HFFc6 (cell line): ENCODE measurements around the gene RPH3AL. TPM values are rescaled to one million over a fixed set of nuclear protein-coding genes. Genes with fewer than 3 reads are reported as not detected.

Experiments used
- DNase-seq: peaks from one replicate; pipeline ENCODE4 v3.0.0-alpha.2; 2018
- H3K27ac Mint-ChIP-seq: 2 replicates; pipeline ENCODE4 v1.8.0; 2020; ENCODE audit warnings: mild to moderate bottlenecking, mixed read lengths
- H3K27me3 Mint-ChIP-seq: 2 replicates; pipeline ENCODE4 v1.8.0; 2021; ENCODE audit warnings: mild to moderate bottlenecking, moderate library complexity, mixed read lengths; ENCODE audit not compliant: insufficient read depth
- H3K36me3 Mint-ChIP-seq: 2 replicates; pipeline ENCODE4 v1.8.0; 2021; ENCODE audit warnings: low read depth, mixed read lengths
- H3K4me1 Mint-ChIP-seq: 2 replicates; pipeline ENCODE4 v1.8.0; 2020; ENCODE audit warnings: low read depth, mixed read lengths
- H3K4me3 Mint-ChIP-seq: 2 replicates; pipeline ENCODE4 v1.8.0; 2020; ENCODE audit warnings: mild to moderate bottlenecking, moderate library complexity, mixed read lengths
- H3K9me3 Mint-ChIP-seq: 2 replicates; pipeline ENCODE4 v1.8.0; 2020; ENCODE audit warnings: mild to moderate bottlenecking, mixed read lengths
- total RNA-seq, 6 experiments: library from RNA; stranded (reverse); fragmentation: NEBNext Ultra II Directional; extraction: Animal tissue kit (Norgen Biotek cat#: 25700); gene quantifications; 2 replicates in 1 of 6; 3 replicates in 5 of 6; pipeline ENCODE4 v1.2.3, GENCODE V29; 2021
- TF ChIP-seq, protein P1 (sequence below): fragments of 200-600 bp; sonication (generic); IDR thresholded peaks from 2 replicates; pipeline ENCODE4 v1.5.0; 2021; ENCODE audit warnings: antibody characterized with exemption, mild to moderate bottlenecking

RPH3AL gene
- total RNA-seq, 6 experiments from 2014 or later = 1.4 to 2.4 (median 2.0) TPM

DNA sequence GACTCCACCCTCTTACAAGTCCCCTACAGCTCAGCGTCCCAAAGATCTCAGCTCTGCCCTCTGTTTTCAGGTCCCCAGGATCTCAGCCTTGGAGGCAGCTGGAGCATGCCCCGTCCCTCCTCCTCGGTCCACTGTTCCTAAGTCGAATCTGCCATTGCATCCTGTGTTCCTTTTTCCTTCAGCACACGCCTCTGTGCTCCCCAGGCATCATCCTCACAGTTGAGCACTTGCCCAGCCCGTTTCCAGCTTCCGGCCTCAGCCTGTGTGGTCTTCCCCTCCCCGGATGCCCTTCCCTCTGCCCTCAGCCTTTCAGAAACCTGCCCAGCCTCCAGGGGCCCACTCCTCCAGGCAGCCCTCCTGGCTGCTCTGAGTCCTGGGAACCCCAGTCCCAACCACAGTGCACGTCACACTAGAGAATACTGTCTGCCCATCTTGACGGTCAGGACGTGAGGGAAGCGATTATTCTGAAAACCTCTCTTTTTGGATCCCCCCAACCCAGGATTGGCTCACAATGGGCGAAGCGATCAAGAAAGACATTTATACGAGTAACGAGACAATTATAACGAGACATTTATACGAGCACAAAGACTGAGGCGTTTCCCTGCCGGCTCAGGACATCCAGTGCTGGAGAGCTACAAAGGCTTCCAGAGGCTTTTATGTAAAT is 41.4 kb downstream of the RPH3AL start:
- no peak overlapping the region for H3K27ac Mint-ChIP-seq
- no peaks in the 10 kb centered on the region for H3K4me1 Mint-ChIP-seq

DNA sequence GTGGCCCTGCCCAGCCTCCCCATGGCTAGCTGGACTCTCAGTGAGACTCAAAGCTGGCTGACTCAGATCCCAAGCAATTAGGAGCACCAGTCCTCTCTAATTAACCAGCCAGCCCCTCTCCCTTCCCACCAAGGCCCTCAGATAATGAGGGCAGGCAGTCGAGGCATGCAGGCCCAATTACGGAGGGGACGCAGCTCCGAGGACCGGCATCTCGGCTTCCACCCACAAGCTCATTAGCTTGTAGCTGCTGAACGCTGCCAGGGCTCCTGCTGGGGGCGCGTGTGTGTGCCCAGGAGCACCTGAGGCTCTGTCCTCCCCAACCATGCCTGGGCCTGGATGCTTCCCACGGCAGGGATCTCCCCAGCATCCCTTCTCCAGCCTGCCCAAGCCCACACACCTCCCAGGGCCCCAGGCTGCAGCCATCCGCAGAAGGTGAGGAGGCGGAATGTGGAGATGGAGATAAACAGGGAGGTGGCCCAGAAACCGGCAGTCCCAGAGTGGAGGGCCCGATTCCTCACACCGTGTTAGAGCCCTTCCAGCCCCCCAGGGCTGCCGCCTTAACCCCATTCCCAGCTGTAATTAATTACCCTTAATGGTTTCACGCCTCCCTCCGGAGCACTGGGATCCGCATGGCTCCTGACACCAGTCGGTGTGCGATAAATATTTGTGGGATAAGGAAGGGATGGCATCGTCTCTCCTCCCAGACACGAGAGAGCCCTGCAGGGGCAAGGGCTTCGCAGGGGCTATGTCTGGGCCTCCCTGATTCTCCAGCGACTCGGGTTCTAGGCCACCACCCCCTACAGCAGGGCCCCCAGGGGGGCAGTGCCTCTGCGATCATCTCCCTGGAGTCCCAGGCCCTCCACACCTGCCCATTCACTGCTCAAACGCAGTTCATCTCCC is 42.2 kb downstream of the RPH3AL start:
- Mint-ChIP-seq H3K4me3 (no peak overlapping the region), H3K36me3 (no peaks in the 10 kb centered on the region; the same call in 1 of the 2 replicates), H3K9me3 (peaks cover 8% of the 10 kb centered on the region), H3K27me3 (peaks cover 27% of the 10 kb centered on the region), H3K4me1 (no peaks in the 10 kb centered on the region), H3K27ac (no peak overlapping the region)
- TF ChIP-seq, protein P1, sequence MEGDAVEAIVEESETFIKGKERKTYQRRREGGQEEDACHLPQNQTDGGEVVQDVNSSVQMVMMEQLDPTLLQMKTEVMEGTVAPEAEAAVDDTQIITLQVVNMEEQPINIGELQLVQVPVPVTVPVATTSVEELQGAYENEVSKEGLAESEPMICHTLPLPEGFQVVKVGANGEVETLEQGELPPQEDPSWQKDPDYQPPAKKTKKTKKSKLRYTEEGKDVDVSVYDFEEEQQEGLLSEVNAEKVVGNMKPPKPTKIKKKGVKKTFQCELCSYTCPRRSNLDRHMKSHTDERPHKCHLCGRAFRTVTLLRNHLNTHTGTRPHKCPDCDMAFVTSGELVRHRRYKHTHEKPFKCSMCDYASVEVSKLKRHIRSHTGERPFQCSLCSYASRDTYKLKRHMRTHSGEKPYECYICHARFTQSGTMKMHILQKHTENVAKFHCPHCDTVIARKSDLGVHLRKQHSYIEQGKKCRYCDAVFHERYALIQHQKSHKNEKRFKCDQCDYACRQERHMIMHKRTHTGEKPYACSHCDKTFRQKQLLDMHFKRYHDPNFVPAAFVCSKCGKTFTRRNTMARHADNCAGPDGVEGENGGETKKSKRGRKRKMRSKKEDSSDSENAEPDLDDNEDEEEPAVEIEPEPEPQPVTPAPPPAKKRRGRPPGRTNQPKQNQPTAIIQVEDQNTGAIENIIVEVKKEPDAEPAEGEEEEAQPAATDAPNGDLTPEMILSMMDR = no peak
- no peak for DNase-seq

More for the DNA sequence above, 41.4 kb downstream of the RPH3AL start:
- TF ChIP-seq, protein P1 = no peak
- Mint-ChIP-seq H3K36me3 (no peaks in the 10 kb centered on the region; the same call in 1 of the 2 replicates), H3K27me3 (peaks cover 24% of the 10 kb centered on the region), H3K9me3 (peaks cover 17% of the 10 kb centered on the region), H3K4me3 (no peak overlapping the region)
- no peak for DNase-seq

DNA sequence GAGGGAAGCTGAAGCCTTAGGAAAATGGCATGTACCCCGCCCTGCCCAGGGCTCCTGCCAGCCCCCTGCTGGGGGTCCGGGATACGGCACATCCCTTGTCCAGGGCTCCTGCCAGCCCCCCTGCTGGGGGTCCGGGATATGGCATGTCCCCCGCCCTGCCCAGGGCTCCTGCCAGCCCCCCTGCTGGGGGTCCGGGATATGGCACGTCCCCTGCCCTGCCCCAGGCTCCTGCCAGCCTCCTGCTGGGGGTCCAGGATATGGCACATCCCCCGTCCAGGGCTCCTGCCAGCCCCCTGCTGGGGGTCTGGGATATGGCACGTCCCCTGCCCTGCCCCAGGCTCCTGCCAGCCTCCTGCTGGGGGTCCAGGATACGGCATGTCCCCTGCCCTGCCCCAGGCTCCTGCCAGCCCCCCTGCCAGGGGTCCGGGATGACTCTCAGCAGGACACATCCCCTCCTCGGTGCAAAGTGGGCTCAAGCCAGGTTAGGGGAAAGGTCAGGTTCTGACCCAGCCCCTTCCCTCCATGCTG is 43.2 kb downstream of the RPH3AL start:
- Mint-ChIP-seq H3K9me3 (peaks cover under 1% of the 10 kb centered on the region; the same call in 1 of the 2 replicates), H3K27me3 (peaks cover 27% of the 10 kb centered on the region), H3K36me3 (no peaks in the 10 kb centered on the region), H3K27ac (no peak overlapping the region), H3K4me3 (no peak overlapping the region), H3K4me1 (no peaks in the 10 kb centered on the region)
- DNase-seq = no peak
- TF ChIP-seq, protein P1 = peak; percentile 80

DNA sequence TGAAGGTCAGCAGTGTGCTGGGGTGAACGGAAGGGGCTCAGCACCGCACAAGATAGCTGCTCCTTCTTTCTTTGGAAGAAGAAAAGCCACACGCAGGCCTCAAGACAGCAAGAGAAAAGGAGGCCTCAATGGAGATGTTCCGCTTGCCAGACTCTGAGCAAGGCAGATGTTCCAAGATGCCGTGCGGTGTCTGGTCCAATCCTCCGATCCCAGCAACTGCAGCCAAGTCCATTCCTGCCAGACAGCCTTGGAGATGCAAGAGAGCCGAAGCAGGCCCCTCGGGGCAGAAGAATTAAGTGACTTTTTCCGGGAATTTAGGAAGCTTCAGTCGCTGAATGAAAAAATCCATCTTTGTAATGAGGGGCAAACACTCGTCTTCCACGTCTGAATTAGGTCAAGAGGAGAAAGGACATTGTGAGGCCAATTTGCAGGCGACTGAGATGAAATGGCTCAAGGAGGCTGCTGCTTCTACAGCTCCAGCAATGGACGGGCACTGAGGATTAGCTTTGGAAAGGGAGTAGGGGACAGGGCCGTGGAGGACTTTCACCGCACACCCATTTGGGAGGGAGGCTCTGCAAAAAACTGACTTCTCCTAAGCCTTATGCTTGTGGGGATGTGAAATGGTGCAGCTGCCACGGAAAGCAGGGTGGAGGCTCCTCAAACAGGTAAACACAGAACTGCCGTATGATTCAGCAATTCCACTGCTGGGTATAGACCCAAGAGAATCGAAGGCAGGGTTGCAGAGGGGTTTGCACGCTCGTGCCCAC is 44.7 kb downstream of the RPH3AL start:
- Mint-ChIP-seq H3K36me3 (no peaks in the 10 kb centered on the region), H3K4me3 (no peak overlapping the region), H3K27ac (no peak overlapping the region), H3K4me1 (no peaks in the 10 kb centered on the region), H3K9me3 (no peaks in the 10 kb centered on the region), H3K27me3 (peaks cover 24% of the 10 kb centered on the region)
- DNase-seq = no peak
- TF ChIP-seq, protein P1 = no peak

DNA sequence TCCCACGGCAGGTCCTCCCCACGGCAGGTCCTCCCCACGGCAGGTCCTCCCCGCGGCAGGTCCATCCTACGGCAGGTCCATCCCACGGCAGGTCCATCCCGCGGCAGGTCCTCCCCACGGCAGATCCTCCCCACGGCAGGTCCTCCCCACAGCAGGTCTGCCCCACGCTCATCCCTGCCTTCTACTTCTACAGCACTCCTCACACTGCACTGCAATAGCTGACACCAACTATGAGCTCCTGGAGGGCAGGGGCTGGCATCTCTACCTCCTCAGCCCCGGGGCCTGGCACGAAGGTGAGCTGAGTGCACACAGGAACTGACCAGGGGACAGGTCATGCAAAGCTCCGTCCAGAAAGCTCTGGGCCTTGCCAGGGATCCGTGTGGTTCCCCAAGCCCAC is 45.3 kb downstream of the RPH3AL start:
- Mint-ChIP-seq H3K36me3 (no peaks in the 10 kb centered on the region), H3K4me3 (no peak overlapping the region)

More for the DNA sequence above, 45.3 kb downstream of the RPH3AL start:
- TF ChIP-seq, protein P1 = no peak
- H3K9me3 Mint-ChIP-seq = no peaks in the 10 kb centered on the region
- no peaks in the 10 kb centered on the region for H3K4me1 Mint-ChIP-seq
- peaks cover 20% of the 10 kb centered on the region for H3K27me3 Mint-ChIP-seq
- H3K27ac Mint-ChIP-seq = no peak overlapping the region
- DNase-seq = no peak
